Activated CD4-positive, alpha-beta T cell treated with anti-CD3 and anti-CD28 coated beads for 48 hours (primary cell): Measurements from ENCODE around the gene POLR3B.
A peak's percentile ranks its signal among the peaks of the same experiment; 100 is the strongest.
"Not testable (repeated sequence)": the region's sequence is repeated elsewhere in the genome, so short reads cannot be mapped to it uniquely, and the experiment has no call there.

ENCODE experiments used
- DNase-seq: peaks from one replicate; pipeline ENCODE4 v3.0.0-alpha.2; 2020

Gene POLR3B

GRCh38 chr12:106357549-106358395, at the start of gene POLR3B:
POLR3B (plus strand) TSS chr12:106357748; CDS start chr12:106357880, 132 bp downstream.
- DNase-seq, result peak; percentile 97

GRCh38 chr12:106308121-106308520, 49.4 kb upstream of the POLR3B start:
- DNase-seq, result no peak

- no peak for DNase-seq
These were observed 48.9 kb upstream of the POLR3B start for GRCh38 chr12:106308611-106309010.

GRCh38 chr12:106309671-106310505, 47.7 kb upstream of the POLR3B start:
- no peak for DNase-seq

- DNase-seq, result no peak
These were observed 46.9 kb upstream of the POLR3B start for GRCh38 chr12:106310687-106311086.

- no peak for DNase-seq
These were observed 46.4 kb upstream of the POLR3B start for GRCh38 chr12:106311139-106311538.

- DNase-seq, result not testable (repeated sequence)
These were observed 44.1 kb upstream of the POLR3B start for GRCh38 chr12:106313413-106313812.

- DNase-seq, result no peak
These were observed 42.0 kb upstream of the POLR3B start for GRCh38 chr12:106315523-106315922.

- no peak for DNase-seq
These were observed 40.0 kb upstream of the POLR3B start for GRCh38 chr12:106317406-106318082.

GRCh38 chr12:106321139-106321850, 36.3 kb upstream of the POLR3B start:
- DNase-seq, result no peak

GRCh38 chr12:106323537-106323936, 34.0 kb upstream of the POLR3B start:
- no peak for DNase-seq

- no peak for DNase-seq
These were observed 30.2 kb upstream of the POLR3B start for GRCh38 chr12:106327309-106327869.

GRCh38 chr12:106328735-106329134, 28.8 kb upstream of the POLR3B start:
- DNase-seq, result no peak

GRCh38 chr12:106329231-106329982, 28.1 kb upstream of the POLR3B start:
- DNase-seq, result no peak

GRCh38 chr12:106331599-106331998, 25.9 kb upstream of the POLR3B start:
- no peak for DNase-seq

GRCh38 chr12:106332536-106332935, 25.0 kb upstream of the POLR3B start:
- DNase-seq, result no peak

- no peak for DNase-seq
These were observed 24.5 kb upstream of the POLR3B start for GRCh38 chr12:106333010-106333409.

- no peak for DNase-seq
These were observed 23.8 kb upstream of the POLR3B start for GRCh38 chr12:106333756-106334155.

- DNase-seq, result no peak
These were observed 16.3 kb upstream of the POLR3B start for GRCh38 chr12:106341086-106341877.

- DNase-seq, result no peak
These were observed 14.9 kb upstream of the POLR3B start for GRCh38 chr12:106342397-106343213.
